Measurements from ENCODE around the gene PTMS.

PTMS gene

DNA sequence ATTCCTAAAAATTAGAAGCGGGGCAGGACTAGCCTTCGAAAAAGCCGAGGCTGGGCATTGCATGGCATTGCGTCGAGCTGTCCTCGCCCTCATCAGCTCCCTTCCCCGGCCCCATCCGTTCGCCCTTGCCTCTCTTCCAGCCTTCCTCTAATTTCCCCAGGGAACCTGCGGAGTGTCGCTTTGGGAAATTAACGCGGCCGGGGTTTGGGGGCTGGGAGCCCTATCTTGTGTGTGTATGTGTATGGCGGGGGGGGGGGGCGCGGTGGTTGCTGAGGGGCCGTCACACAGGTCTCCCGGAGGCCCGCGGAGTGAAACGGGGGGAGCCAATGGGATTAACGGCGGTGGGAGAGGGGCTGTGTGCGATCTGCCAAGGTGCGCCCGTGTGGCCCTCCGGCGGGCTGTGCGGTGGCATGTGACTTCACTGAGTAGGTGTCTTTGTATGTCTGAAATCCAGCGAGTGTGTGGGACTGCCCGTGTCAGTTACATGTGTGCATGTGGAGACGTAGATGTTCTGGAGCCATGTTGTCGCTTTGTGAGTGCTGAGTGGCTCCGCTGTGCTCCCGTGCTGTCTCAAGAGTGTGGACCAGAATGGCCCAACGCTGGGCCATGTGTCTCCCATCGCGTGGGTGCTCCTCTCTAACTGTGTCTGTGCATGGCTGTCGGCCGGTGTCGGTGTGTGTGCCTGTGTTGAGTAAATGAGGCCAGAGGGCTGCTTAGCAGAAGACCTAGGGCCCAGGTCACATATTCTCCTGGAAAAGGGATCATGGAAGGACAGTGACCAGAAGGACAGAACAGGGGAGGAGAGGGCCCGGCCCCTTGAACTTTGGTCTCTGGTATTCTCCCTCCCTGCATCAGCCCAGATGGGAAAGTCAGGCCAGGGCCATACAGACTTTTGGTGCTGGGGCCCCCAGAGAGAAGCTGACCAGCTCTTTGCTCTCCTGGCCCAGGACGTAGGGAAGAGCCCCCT, 1.5 kb downstream of the PTMS start:
- ChIA-PET POLR2A (interaction anchor here (0.6 to 3.9 kb wide), 15 partner anchors 10 to 154 kb away, joined by 3 to 79 read pairs (median 6); partner anchors contain the start of genes CDCA3, COPS7A, MLF2 and SPSB2), CTCF (interaction anchor here (0.6 to 7.8 kb wide), 16 partner anchors 8 to 1166 kb away, joined by 3 to 140 read pairs (median 4); partner anchors contain the start of genes COPS7A, MLF2, P3H3 and USP5)
- Histone ChIP-seq H3K4me3 (ENCODE audit: low read depth, low read length) (peak overlapping the region; percentile 77), H3K27ac (ENCODE audit: extremely low read depth, low read depth, low read length) (peak overlapping the region; percentile 92), H3K4me1 (ENCODE audit: control insufficient read depth, insufficient read depth, low read length) (peaks cover 34% of the 10 kb centered on the region), H3K36me3 (ENCODE audit: control insufficient read depth in 2 of 2, insufficient read depth in 1 of 2, low read length in 2 of 2) (peaks cover 11 to 26% of the 10 kb centered on the region in 2 experiments; a peak in 2 of 3 replicates), H3K9me3 (ENCODE audit: control insufficient read depth, insufficient read depth, low read depth, low read length) (no peaks in the 10 kb centered on the region)
- TF ChIP-seq RBAK (tag by site-specific recombination; IDR thresholded peaks at IDR 0.05) (no peak), ZNF768 (tag by site-specific recombination; IDR thresholded peaks at IDR 0.05) (no peak), MYNN (tag by site-specific recombination; IDR thresholded peaks at IDR 0.05; ENCODE audit: borderline replicate concordance) (peak; percentile 12; the same call in 1 of the 2 replicates), ZNF146 (tag by site-specific recombination; IDR thresholded peaks at IDR 0.05) (no peak), ZNF548 (tag by site-specific recombination; IDR thresholded peaks at IDR 0.05) (no peak), ZNF350 (tag by site-specific recombination; IDR thresholded peaks at IDR 0.05) (no peak), ZFHX2 (tag by site-specific recombination; conservative IDR thresholded peaks at IDR 0.05) (peak; percentile 92), ZNF416 (tag by site-specific recombination; IDR thresholded peaks at IDR 0.05) (no peak), GLI4 (tag by site-specific recombination; IDR thresholded peaks at IDR 0.05) (no peak), ZNF112 (tag by site-specific recombination; IDR thresholded peaks at IDR 0.05) (no peak), ZFP3 (tag by site-specific recombination; IDR thresholded peaks at IDR 0.05; ENCODE audit: low read depth) (no peak), OVOL3 (tag by site-specific recombination; IDR thresholded peaks at IDR 0.05) (no peak), PRDM1 (tag by site-specific recombination; IDR thresholded peaks at IDR 0.05) (no peak), ZNF23 (tag by site-specific recombination; IDR thresholded peaks at IDR 0.05; ENCODE audit: borderline replicate concordance) (no peak), ZNF433 (tag by site-specific recombination; IDR thresholded peaks at IDR 0.05; ENCODE audit: low read depth) (no peak), ZNF549 (tag by site-specific recombination; IDR thresholded peaks at IDR 0.05) (no peak), IKZF3 (tag by site-specific recombination; IDR thresholded peaks at IDR 0.05) (no peak), ZNF571 (tag by site-specific recombination; IDR thresholded peaks at IDR 0.05) (no peak), ZNF600 (tag by site-specific recombination; IDR thresholded peaks at IDR 0.05) (peak; percentile 98)
- TF ChIP-seq, protein P1, sequence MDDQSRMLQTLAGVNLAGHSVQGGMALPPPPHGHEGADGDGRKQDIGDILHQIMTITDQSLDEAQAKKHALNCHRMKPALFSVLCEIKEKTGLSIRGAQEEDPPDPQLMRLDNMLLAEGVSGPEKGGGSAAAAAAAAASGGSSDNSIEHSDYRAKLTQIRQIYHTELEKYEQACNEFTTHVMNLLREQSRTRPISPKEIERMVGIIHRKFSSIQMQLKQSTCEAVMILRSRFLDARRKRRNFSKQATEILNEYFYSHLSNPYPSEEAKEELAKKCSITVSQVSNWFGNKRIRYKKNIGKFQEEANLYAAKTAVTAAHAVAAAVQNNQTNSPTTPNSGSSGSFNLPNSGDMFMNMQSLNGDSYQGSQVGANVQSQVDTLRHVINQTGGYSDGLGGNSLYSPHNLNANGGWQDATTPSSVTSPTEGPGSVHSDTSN (CRISPR knock-in tag; IDR thresholded peaks at IDR 0.05): no peak
- TF ChIP-seq, protein P2, sequence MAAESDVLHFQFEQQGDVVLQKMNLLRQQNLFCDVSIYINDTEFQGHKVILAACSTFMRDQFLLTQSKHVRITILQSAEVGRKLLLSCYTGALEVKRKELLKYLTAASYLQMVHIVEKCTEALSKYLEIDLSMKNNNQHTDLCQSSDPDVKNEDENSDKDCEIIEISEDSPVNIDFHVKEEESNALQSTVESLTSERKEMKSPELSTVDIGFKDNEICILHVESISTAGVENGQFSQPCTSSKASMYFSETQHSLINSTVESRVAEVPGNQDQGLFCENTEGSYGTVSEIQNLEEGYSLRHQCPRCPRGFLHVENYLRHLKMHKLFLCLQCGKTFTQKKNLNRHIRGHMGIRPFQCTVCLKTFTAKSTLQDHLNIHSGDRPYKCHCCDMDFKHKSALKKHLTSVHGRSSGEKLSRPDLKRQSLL (tag by site-specific recombination; IDR thresholded peaks at IDR 0.05): peak; percentile 90
- TF ChIP-seq, protein P3, sequence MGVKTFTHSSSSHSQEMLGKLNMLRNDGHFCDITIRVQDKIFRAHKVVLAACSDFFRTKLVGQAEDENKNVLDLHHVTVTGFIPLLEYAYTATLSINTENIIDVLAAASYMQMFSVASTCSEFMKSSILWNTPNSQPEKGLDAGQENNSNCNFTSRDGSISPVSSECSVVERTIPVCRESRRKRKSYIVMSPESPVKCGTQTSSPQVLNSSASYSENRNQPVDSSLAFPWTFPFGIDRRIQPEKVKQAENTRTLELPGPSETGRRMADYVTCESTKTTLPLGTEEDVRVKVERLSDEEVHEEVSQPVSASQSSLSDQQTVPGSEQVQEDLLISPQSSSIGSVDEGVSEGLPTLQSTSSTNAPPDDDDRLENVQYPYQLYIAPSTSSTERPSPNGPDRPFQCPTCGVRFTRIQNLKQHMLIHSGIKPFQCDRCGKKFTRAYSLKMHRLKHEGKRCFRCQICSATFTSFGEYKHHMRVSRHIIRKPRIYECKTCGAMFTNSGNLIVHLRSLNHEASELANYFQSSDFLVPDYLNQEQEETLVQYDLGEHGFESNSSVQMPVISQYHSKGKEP (tag by site-specific recombination; IDR thresholded peaks at IDR 0.05): no peak
- TF ChIP-seq, protein P4, sequence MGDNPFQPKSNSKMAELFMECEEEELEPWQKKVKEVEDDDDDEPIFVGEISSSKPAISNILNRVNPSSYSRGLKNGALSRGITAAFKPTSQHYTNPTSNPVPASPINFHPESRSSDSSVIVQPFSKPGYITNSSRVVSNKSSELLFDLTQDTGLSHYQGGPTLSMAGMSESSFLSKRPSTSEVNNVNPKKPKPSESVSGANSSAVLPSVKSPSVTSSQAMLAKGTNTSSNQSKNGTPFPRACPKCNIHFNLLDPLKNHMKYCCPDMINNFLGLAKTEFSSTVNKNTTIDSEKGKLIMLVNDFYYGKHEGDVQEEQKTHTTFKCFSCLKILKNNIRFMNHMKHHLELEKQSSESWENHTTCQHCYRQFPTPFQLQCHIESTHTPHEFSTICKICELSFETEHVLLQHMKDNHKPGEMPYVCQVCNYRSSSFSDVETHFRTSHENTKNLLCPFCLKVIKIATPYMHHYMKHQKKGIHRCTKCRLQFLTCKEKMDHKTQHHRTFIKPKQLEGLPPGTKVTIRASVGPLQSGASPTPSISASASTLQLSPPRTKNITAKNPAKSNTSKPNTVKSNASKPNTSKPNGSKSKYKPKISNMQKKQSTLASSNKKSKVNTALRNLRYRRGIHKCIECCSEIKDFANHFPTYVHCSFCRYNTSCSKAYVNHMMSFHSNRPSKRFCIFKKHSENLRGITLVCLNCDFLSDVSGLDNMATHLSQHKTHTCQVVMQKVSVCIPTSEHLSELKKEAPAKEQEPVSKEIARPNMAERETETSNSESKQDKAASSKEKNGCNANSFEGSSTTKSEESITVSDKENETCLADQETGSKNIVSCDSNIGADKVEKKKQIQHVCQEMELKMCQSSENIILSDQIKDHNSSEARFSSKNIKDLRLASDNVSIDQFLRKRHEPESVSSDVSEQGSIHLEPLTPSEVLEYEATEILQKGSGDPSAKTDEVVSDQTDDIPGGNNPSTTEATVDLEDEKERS (tag by site-specific recombination; IDR thresholded peaks at IDR 0.05): no peak
- TF ChIP-seq, protein P5, sequence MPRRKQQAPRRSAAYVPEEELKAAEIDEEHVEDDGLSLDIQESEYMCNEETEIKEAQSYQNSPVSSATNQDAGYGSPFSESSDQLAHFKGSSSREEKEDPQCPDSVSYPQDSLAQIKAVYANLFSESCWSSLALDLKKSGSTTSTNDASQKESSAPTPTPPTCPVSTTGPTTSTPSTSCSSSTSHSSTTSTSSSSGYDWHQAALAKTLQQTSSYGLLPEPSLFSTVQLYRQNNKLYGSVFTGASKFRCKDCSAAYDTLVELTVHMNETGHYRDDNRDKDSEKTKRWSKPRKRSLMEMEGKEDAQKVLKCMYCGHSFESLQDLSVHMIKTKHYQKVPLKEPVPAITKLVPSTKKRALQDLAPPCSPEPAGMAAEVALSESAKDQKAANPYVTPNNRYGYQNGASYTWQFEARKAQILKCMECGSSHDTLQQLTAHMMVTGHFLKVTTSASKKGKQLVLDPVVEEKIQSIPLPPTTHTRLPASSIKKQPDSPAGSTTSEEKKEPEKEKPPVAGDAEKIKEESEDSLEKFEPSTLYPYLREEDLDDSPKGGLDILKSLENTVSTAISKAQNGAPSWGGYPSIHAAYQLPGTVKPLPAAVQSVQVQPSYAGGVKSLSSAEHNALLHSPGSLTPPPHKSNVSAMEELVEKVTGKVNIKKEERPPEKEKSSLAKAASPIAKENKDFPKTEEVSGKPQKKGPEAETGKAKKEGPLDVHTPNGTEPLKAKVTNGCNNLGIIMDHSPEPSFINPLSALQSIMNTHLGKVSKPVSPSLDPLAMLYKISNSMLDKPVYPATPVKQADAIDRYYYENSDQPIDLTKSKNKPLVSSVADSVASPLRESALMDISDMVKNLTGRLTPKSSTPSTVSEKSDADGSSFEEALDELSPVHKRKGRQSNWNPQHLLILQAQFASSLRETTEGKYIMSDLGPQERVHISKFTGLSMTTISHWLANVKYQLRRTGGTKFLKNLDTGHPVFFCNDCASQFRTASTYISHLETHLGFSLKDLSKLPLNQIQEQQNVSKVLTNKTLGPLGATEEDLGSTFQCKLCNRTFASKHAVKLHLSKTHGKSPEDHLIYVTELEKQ (tag by site-specific recombination; IDR thresholded peaks at IDR 0.05; ENCODE audit: borderline replicate concordance): no peak
